ENCODE measurements around the gene HPCAL1.

HPCAL1 gene

DNA sequence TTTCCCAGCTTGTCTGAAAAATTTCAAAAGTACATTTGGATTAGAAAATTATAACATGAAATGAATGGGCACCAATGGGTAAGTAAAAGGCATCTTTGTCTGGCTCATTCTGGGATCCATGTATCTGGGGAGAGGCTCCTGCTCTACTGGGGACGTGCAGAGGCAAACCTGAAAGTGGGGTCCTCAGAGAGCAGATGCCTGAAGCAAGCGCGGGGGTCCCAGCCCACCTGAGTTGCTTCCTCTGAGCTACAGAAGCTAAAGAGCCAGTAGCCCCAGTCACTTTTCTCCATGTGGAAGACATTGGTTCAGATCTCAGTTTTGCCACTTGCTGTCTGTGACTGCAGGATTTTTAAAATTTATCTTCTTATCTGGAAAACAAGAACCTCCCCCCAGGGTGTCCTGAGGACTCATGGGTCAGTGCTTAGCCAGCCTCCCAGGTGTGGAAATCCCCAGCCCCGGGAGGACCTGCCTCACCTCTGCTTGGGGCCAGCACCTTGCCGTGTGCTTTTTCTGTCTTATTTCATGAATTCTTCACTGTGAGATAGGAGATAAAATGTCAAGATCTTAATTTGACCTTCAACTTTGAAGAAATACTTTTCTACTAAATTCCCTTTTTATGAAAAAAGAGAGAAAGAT is 170.5 kb downstream of the HPCAL1 start:
- TF ChIP-seq ZBTB7A (IDR thresholded peaks at IDR 0.05; ENCODE audit: low read depth) (no peak), EP300 (IDR thresholded peaks at IDR 0.05; ENCODE audit: borderline replicate concordance) (no peak), NFIC (IDR thresholded peaks at IDR 0.05) (no peak), TCF12 (IDR thresholded peaks at IDR 0.05; ENCODE audit: low read depth) (no peak), YY1 (IDR thresholded peaks at IDR 0.05; ENCODE audit: low read depth) (no peak), RAD21 (IDR thresholded peaks at IDR 0.05; ENCODE audit: low read depth) (no peak), EGR1 (IDR thresholded peaks at IDR 0.05) (no peak), TEAD4 (IDR thresholded peaks at IDR 0.05) (no peak), TAF1 (IDR thresholded peaks at IDR 0.05; ENCODE audit: low read depth) (no peak), CEBPB (IDR thresholded peaks at IDR 0.05) (no peak), FOXM1 (IDR thresholded peaks at IDR 0.05; ENCODE audit: borderline replicate concordance, low read depth) (no peak), CREB1 (IDR thresholded peaks at IDR 0.05; ENCODE audit: low read depth) (no peak)
- TF ChIP-seq, protein P1, sequence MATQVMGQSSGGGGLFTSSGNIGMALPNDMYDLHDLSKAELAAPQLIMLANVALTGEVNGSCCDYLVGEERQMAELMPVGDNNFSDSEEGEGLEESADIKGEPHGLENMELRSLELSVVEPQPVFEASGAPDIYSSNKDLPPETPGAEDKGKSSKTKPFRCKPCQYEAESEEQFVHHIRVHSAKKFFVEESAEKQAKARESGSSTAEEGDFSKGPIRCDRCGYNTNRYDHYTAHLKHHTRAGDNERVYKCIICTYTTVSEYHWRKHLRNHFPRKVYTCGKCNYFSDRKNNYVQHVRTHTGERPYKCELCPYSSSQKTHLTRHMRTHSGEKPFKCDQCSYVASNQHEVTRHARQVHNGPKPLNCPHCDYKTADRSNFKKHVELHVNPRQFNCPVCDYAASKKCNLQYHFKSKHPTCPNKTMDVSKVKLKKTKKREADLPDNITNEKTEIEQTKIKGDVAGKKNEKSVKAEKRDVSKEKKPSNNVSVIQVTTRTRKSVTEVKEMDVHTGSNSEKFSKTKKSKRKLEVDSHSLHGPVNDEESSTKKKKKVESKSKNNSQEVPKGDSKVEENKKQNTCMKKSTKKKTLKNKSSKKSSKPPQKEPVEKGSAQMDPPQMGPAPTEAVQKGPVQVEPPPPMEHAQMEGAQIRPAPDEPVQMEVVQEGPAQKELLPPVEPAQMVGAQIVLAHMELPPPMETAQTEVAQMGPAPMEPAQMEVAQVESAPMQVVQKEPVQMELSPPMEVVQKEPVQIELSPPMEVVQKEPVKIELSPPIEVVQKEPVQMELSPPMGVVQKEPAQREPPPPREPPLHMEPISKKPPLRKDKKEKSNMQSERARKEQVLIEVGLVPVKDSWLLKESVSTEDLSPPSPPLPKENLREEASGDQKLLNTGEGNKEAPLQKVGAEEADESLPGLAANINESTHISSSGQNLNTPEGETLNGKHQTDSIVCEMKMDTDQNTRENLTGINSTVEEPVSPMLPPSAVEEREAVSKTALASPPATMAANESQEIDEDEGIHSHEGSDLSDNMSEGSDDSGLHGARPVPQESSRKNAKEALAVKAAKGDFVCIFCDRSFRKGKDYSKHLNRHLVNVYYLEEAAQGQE (IDR thresholded peaks at IDR 0.05; ENCODE audit: low read depth) = no peak
- TF ChIP-seq, protein P2, sequence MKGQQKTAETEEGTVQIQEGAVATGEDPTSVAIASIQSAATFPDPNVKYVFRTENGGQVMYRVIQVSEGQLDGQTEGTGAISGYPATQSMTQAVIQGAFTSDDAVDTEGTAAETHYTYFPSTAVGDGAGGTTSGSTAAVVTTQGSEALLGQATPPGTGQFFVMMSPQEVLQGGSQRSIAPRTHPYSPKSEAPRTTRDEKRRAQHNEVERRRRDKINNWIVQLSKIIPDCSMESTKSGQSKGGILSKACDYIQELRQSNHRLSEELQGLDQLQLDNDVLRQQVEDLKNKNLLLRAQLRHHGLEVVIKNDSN (IDR thresholded peaks at IDR 0.05) = no peak
- TF ChIP-seq, protein P3, sequence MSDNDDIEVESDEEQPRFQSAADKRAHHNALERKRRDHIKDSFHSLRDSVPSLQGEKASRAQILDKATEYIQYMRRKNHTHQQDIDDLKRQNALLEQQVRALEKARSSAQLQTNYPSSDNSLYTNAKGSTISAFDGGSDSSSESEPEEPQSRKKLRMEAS (IDR thresholded peaks at IDR 0.05) = no peak

DNA sequence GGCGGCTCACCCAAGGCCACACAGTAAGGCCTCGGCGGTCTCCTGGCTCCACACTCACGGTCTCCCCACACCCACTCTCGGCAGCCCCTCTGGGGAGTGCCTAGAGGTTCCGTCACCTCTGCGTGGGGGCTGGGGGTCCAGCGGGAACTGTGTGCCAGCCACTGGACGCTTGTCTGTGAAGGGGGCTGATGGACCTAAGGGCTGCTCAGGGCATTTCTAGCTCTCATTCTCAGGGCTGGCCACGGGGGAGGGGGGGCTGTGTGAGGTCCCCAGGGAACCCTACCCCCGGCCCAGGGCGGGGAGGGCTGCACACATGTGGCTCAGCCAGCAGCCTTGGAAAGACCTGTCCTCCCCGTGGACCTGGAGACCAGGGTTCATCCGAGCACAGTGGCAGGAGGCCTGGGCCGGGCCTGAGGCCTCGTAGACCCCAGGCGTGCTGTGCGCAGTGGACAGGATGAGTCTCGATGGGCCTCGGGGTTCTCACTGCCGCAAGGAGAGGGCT is 172.6 kb downstream of the HPCAL1 start:
- TF ChIP-seq ZBTB7A (IDR thresholded peaks at IDR 0.05; ENCODE audit: low read depth) (no peak), TEAD4 (IDR thresholded peaks at IDR 0.05) (no peak), CEBPB (IDR thresholded peaks at IDR 0.05) (no peak), RAD21 (IDR thresholded peaks at IDR 0.05; ENCODE audit: low read depth) (no peak), TAF1 (IDR thresholded peaks at IDR 0.05; ENCODE audit: low read depth) (no peak), NFIC (IDR thresholded peaks at IDR 0.05) (no peak)
- TF ChIP-seq, protein P2 (IDR thresholded peaks at IDR 0.05) = no peak
- TF ChIP-seq, protein P1 (IDR thresholded peaks at IDR 0.05; ENCODE audit: low read depth) = no peak

DNA sequence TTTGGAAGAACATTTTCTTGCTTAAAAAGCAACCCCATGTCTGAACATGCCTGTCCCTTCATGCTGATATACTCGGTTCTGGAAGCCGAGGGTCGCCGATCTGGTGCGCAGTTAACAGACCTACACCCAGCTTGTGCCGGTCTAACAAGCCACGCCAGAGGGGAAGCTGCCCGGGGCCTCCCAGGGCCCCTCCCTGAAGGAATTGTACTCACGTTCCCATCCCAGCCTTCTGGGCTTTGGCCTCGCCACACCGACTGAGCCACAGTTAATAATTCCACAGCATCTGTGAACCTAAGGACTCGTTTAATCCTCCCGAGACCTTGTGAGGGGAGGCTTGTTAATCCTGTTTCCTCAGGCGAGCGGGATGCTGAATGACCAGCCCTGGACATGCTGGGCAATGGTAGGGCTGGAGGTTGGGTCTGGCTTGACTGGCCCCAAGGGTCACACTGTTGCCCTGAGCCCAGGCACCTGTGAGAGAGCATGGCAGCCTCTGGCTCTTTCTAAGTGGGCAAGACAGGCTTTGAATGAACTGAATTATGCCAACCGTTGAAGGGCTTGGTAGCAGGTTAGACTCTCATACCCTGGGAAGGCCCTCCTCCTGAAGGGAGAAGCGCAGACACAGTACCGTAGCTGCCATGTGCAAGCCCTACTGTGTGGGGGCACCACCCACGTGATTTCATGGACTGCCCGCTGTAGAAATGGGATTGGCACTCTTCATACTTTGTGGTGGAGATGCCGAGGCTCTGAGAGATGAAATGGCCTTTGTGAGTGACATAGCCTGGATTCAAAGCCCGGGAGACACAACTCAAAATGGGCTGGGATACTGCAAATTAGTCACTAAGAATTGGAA is 173.3 kb downstream of the HPCAL1 start:
- TF ChIP-seq ZBTB7A (IDR thresholded peaks at IDR 0.05; ENCODE audit: low read depth) (no peak), TEAD4 (IDR thresholded peaks at IDR 0.05) (no peak), CREB1 (IDR thresholded peaks at IDR 0.05; ENCODE audit: low read depth) (no peak), EP300 (IDR thresholded peaks at IDR 0.05; ENCODE audit: borderline replicate concordance) (no peak), RAD21 (IDR thresholded peaks at IDR 0.05; ENCODE audit: low read depth) (no peak), NFIC (IDR thresholded peaks at IDR 0.05) (no peak)
- TF ChIP-seq, protein P3 (IDR thresholded peaks at IDR 0.05) = no peak

DNA sequence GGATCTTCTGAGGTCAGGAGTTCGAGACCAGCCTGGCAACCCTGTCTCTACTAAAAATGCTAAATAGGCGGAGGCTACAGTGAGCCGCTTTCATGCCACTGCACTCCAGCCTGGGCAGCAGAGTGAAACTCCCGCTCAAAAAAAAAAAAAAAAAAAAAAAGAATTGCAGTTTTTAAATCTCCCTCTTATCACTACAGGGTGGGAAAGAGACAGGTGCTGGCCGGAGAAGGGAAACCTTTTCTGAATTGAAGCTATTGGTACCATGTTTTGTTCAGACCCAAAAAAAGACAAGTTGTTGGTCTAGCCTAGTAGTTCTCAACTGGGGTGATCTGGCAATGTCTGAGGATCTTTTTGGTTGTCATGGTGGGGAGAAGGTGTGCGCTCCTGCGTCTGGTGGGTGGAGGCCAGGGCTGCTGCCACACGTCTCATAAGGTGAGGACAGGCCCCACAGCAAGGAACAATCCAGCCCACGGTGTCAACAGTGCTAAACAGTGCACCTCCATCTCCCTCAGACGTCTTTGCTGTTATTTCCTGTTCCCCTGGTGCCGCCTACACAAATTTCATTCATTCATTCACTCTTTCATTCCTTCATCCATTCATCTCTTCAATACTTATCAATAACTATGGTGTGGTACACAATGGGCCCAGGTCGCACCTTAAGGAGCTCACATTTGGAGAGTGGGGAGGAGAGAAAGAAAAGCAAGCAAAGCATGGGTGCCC is 174.2 kb downstream of the HPCAL1 start:
- TF ChIP-seq ZBTB7A (IDR thresholded peaks at IDR 0.05; ENCODE audit: low read depth) = no peak
- TF ChIP-seq CEBPB (IDR thresholded peaks at IDR 0.05) = no peak
- TF ChIP-seq FOXM1 (IDR thresholded peaks at IDR 0.05; ENCODE audit: borderline replicate concordance, low read depth) = no peak
- no peak for TF ChIP-seq TEAD4 (IDR thresholded peaks at IDR 0.05)
- TF ChIP-seq, protein P2 (IDR thresholded peaks at IDR 0.05) = no peak
- TF ChIP-seq EP300 (IDR thresholded peaks at IDR 0.05; ENCODE audit: borderline replicate concordance) = no peak
- no peak for TF ChIP-seq YY1 (IDR thresholded peaks at IDR 0.05; ENCODE audit: low read depth)
- TF ChIP-seq EGR1 (IDR thresholded peaks at IDR 0.05) = no peak
- no peak for TF ChIP-seq NFIC (IDR thresholded peaks at IDR 0.05)
- no peak for TF ChIP-seq RAD21 (IDR thresholded peaks at IDR 0.05; ENCODE audit: low read depth)
- TF ChIP-seq TCF12 (IDR thresholded peaks at IDR 0.05; ENCODE audit: low read depth) = no peak
- TF ChIP-seq TAF1 (IDR thresholded peaks at IDR 0.05; ENCODE audit: low read depth) = no peak
- TF ChIP-seq CREB1 (IDR thresholded peaks at IDR 0.05; ENCODE audit: low read depth) = no peak
- TF ChIP-seq, protein P3 (IDR thresholded peaks at IDR 0.05) = no peak
- TF ChIP-seq, protein P1 (IDR thresholded peaks at IDR 0.05; ENCODE audit: low read depth) = no peak
